ENCODE results near the gene CDC25A.

Gene CDC25A

GRCh38 chr3:48194446-48195071 lies 6.3 kb upstream of the CDC25A start:
- peak; percentile 62 for DNase-seq (ENCODE audit: low spot score)

GRCh38 chr3:48190911-48191310 lies 2.7 kb upstream of the CDC25A start:
- DNase-seq (ENCODE audit: low spot score), result no peak

- no peak for DNase-seq (ENCODE audit: low spot score)
Measured at GRCh38 chr3:48189321-48189720, 1.1 kb upstream of the CDC25A start.

- DNase-seq (ENCODE audit: low spot score), result peak; percentile 50
Measured at GRCh38 chr3:48187579-48188265, 495 bp downstream of the CDC25A start.

GRCh38 chr3:48187301-48187578 lies 977 bp downstream of the CDC25A start:
- no peak for DNase-seq (ENCODE audit: low spot score)

GRCh38 chr3:48186631-48187300 lies 1.5 kb downstream of the CDC25A start:
- DNase-seq (ENCODE audit: low spot score), result no peak

GRCh38 chr3:48185129-48185528 lies 3.1 kb downstream of the CDC25A start:
- DNase-seq (ENCODE audit: low spot score), result no peak

- DNase-seq (ENCODE audit: low spot score), result no peak
Measured at GRCh38 chr3:48184299-48184698, 3.9 kb downstream of the CDC25A start.

- no peak for DNase-seq (ENCODE audit: low spot score)
Measured at GRCh38 chr3:48180531-48181253, 7.5 kb downstream of the CDC25A start.

- DNase-seq (ENCODE audit: low spot score), result no peak
Measured at GRCh38 chr3:48180021-48180420, 8.2 kb downstream of the CDC25A start.

GRCh38 chr3:48178072-48178471 lies 10.1 kb downstream of the CDC25A start:
- DNase-seq (ENCODE audit: low spot score), result no peak

GRCh38 chr3:48157950-48158376 lies 30.3 kb downstream of the CDC25A start:
- DNase-seq (ENCODE audit: low spot score), result peak; percentile 61

GRCh38 chr3:48157202-48157840 lies 30.9 kb downstream of the CDC25A start:
- DNase-seq (ENCODE audit: low spot score), result no peak

- no peak for DNase-seq (ENCODE audit: low spot score)
Measured at GRCh38 chr3:48156163-48156562, 32.1 kb downstream of the CDC25A start.

- DNase-seq (ENCODE audit: low spot score), result no peak
Measured at GRCh38 chr3:48155122-48155521, 33.1 kb downstream of the CDC25A start.

- no peak for DNase-seq (ENCODE audit: low spot score)
Measured at GRCh38 chr3:48151807-48152427, 36.3 kb downstream of the CDC25A start.

- peak; percentile 40 for DNase-seq (ENCODE audit: low spot score)
Measured at GRCh38 chr3:48151058-48151806, 37.0 kb downstream of the CDC25A start.

GRCh38 chr3:48143992-48144391 lies 44.2 kb downstream of the CDC25A start:
- DNase-seq (ENCODE audit: low spot score), result no peak

GRCh38 chr3:48143567-48143966 lies 44.6 kb downstream of the CDC25A start:
- DNase-seq (ENCODE audit: low spot score), result no peak

GRCh38 chr3:48142316-48142870 lies 45.8 kb downstream of the CDC25A start:
- DNase-seq (ENCODE audit: low spot score), result no peak

GRCh38 chr3:48141604-48142137 lies 46.5 kb downstream of the CDC25A start:
- DNase-seq (ENCODE audit: low spot score), result no peak

All from germinal center (tissue), 1 donor.